OCI-LY1 (cell line): ENCODE results near the gene RNF167.

Experiments
- EZH2 ChIP-seq: fragments of 200-600 bp; sonication (generic), shearing (Covaris generic); IDR thresholded peaks from 2 replicates; pipeline ENCODE4 v1.8.0; 2017; ENCODE audit warnings: borderline replicate concordance, mixed run types, mild to moderate bottlenecking, antibody characterized with exemption, low read length, moderate library complexity, mixed read lengths
- TF ChIP-seq, protein P1 (sequence below): fragments of 200-600 bp; sonication (generic), shearing (Covaris generic); IDR thresholded peaks from 2 replicates; pipeline ENCODE4 v1.5.1; 2017; ENCODE audit warnings: mild to moderate bottlenecking, antibody characterized with exemption, low read length, moderate library complexity, mixed read lengths

DNA sequence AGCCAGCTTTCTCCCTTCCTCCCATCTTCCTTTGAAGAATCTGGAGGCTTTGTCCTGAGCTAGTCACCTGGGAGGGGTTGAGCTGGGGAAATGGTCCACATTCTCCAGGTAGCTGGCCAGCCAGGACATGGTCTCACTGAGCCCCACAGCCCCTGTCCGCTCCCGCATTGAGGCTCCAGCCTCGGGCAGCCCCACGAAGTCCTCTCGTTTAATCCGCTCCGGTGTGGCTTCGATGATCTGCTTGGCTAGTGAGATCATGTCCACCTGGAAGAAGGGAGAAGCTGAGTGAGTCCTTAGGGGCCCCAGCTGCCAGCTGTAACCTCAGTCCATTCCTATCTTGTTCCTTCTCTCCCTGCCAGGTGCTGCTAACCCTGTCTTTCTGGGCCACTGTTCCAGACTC, 30.2 kb downstream of the RNF167 start:
- TF ChIP-seq, protein P1, sequence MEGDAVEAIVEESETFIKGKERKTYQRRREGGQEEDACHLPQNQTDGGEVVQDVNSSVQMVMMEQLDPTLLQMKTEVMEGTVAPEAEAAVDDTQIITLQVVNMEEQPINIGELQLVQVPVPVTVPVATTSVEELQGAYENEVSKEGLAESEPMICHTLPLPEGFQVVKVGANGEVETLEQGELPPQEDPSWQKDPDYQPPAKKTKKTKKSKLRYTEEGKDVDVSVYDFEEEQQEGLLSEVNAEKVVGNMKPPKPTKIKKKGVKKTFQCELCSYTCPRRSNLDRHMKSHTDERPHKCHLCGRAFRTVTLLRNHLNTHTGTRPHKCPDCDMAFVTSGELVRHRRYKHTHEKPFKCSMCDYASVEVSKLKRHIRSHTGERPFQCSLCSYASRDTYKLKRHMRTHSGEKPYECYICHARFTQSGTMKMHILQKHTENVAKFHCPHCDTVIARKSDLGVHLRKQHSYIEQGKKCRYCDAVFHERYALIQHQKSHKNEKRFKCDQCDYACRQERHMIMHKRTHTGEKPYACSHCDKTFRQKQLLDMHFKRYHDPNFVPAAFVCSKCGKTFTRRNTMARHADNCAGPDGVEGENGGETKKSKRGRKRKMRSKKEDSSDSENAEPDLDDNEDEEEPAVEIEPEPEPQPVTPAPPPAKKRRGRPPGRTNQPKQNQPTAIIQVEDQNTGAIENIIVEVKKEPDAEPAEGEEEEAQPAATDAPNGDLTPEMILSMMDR = no peak
- no peak for TF ChIP-seq EZH2
